NCI-H345 treated with DMSO at 0.1 percent for 48 hours (cell line): Measurements from ENCODE around the gene EPN1.

Experiments used
- DNase-seq: peaks from one replicate; lab custom pipeline; 2025; ENCODE audit not compliant: unreplicated experiment; lab: John Stamatoyannopoulos, UW

Gene EPN1

DNA sequence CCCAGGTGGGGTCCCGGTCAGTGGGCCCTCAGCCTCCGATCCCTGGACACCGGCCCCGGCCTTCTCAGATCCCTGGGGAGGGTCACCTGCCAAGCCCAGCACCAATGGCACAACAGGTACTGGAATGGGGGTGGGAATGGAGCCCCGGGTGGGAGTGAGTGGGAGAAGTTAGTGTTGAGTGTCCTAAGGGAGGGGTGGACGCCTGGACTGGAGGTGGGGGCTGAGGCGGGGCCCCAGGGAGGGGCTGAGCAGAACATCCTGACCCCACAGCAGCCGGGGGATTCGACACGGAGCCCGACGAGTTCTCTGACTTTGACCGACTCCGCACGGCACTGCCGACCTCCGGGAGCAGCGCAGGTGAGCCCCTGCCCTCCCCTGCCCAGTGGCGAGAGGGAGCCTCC, 17.7 kb downstream of the EPN1 start:
- DNase-seq: no peak

DNA sequence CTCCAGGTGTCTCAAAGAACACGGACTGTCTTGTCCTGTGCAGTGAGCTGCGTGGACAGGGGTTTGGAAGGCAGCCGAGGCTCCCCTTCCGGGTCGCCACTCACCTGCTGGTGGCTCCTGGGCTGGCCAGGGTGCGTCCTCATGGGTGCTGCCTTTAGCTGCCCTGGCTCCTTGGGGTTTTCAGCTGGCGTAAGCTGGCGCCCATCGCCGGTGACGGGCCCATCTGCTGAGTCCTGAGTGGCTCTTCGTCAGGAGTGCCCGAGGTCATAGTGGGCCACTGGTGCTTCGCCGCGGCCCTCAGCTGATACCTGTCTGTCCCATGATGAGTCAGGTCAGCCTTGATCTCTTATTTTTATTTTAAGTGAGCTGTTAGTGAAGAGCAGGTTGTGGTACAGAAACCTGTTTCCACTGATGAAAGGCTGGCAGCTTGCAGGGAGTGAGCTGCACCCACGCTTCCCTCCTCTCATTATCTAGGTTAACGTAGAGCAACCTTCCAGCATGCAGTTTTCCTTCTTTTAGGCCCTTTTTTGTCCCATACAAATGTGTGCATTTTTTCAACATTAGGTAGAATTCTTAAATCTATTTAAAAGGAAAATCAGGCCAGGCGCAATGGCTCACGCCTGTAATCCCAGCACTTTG, 18.4 kb downstream of the EPN1 start:
- no peak for DNase-seq

DNA sequence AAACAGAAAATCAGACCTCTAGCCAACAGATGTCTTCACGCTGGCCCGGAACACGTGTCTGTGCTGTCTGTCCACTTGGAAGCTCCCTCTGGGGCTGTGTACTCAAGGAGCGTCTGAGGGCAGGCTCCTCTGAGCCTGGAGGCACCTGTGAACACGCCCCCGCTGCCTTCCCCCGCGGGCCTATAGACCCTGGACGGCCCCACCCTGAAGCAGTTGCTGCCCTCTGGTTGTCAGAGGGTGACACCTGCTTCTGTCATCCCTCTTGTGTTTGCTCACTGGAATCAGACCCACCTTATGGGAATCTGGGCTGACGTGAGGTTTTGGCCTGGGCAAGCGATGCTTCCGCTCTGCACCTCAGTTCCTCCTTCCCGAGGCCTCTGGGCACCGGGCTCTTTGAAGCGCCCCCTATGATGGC, 19.2 kb downstream of the EPN1 start:
- no peak for DNase-seq

DNA sequence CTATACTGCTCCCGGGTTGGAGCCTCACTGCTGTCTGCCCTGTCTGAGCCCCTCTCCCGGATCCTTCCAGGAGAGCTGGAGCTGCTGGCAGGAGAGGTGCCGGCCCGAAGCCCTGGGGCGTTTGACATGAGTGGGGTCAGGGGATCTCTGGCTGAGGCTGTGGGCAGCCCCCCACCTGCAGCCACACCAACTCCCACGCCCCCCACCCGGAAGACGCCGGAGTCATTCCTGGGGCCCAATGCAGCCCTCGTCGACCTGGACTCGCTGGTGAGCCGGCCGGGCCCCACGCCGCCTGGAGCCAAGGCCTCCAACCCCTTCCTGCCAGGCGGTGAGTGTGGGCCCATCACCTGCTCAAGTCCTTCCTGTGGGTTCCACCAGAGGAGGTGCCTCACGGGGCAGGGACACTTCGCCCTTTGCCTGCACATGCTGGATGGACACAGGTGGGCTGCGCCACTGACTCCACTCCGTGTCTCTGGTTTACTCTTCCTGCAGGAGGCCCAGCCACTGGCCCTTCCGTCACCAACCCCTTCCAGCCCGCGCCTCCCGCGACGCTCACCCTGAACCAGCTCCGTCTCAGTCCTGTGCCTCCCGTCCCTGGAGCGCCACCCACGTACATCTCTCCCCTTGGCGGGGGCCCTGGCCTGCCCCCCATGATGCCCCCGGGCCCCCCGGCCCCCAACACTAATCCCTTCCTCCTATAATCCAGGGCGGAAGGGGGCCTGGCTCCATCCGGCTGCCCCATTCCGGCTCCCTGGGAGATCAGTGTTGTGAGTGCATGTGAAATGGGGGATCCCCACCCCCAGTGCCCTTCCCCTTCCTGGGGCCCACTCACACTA, 19.8 kb downstream of the EPN1 start:
- no peak for DNase-seq

DNA sequence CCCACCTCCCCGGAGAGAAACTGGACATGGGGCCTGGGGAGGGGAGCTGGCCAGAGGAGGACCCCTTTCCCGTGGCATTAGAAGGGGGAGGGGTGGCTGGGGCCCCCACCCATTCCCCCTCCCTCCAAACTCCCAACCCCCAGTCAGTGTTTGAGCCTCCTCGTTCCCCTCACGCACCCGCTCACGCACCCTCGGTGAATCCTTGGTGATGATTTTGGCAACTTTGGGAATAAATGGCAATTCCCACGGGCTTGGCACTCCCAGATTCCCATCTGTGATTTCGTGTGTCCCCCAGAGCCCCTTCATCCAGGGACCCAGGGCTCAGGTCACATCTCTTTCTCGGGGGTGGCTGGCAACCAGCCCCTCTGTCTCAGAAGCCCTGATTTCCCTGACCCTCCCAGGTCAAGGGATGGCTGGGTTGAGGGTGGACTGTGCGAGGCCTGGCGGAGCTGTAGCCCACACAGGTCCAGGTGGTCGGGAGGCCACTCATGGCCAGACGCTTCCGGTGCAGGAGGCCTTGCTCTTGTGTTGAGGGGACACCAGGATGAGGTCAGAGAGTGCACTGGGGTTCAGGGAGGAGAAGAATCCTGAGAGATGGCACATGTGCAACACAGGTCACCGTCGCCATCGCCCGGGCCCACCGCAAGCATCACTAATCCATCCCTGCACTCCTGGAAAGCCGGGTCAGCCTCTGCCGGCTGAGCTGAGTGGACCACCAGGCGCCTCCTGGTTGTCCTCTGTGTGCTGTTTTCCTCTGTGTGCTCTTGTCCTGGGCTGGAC, 20.7 kb downstream of the EPN1 start:
- no peak for DNase-seq

DNA sequence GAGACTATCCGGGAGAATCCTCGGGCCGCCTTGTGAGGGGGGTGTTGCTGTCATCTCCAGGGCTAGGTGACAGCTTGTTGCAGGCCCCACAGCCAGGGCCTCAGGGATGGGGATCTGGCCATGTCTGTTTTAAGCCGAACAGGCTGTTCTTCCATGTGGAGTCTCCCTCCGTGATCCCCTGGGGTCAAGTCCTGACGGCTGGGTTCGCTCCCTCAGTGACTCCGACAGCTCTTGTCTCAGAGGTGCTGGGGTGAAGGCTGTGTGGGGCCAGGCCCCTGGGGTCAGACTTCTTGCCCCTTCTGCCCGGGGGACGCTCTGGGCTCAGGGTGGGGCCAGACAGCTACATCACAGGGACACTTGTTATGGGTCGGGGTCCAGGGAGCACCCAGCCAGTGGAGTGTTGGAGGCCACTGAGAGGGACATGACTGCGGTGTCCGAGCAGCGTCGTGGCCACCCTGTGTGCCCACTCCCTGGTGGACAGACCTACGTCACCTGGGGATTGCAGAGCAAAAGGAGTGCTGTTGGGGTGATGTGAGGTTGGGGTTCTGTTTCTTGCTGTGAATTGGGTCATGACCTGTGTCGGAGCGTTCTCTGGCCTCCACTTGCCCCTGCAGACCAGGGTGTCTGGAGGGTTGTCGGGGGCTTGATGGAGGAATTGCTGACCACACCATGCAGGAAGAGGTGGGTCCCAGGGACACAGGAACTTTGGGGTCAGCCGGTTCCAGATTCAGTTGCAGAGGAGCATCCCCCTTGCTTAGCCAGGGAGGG, 21.5 kb downstream of the EPN1 start:
- DNase-seq: no peak

DNA sequence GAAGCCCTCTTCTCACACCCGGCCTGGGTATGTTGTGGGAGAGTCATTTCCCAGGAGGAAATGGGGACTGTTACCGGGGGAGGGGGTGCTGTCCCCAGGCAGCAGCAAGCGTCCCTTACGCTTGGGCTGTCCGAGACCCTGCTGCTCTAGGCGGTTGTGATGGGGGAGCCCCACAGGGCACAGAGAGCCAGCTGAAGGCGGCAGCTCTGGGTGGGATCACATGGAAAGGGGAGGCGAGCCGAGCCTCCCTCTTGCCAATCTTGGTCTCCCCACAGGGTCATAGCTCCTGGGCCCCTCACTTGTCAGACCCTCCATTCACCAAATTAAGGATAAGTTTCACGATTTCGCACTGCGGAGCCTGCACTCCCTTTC, 22.0 kb downstream of the EPN1 start:
- DNase-seq: no peak

DNA sequence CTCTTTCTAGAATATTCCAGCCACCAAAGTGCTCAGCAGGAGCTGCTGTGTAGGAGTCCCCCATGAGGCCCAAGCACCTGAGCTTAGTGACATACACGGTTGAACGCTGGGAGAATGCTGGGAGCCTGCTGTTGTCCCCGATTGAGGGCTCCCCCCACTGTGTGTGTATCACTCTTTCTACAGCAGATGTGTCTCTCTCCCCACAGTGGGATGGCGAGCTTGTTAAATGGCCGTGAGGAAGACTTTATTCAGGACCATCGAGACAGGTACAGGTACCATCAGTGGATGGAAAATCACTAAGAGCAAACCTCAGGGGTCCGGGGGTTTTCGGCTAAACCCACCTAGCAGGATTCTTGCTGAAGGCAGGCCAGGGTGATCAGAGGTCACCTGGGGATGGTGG, 22.7 kb downstream of the EPN1 start:
- DNase-seq: no peak

DNA sequence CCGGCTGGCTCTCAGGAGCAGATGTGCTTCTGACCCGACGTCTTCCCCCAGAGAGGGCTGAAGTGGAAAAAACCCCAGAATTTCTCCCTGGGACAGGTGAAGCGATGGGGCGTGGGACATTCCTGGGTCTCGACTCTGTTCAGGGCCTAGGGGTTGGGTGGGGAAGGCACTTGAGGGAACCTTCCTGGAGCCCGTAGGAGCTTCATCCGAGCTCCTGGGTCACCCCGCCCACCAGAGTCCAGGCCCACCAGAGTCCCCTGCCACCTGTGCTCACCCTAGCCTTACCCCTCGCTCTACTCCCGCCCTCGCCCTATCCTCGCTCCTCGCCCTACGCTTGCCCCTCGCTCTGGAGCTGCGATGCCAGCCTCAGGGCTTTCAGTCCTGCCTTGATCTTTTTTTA, 23.2 kb downstream of the EPN1 start:
- no peak for DNase-seq

DNA sequence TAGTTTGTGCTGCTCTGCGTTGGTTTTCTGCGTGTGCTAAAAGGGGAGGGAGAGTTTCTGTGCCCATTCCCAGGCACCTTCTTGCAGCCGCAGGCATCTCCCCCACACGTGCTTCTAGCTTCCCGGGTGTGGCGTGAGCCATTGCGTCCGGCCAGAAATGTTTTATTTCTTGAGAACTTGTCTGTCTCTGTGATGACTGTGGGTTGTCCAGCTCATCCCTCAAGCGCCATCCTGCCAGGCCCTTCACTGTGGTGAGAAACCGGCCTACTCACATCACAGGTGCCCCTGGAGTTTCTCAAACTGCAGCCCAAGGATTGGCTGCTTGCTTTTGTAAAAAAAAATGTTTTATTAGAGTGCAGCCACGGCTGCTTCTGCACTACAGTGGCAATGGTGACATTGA, 24.2 kb downstream of the EPN1 start:
- no peak for DNase-seq

DNA sequence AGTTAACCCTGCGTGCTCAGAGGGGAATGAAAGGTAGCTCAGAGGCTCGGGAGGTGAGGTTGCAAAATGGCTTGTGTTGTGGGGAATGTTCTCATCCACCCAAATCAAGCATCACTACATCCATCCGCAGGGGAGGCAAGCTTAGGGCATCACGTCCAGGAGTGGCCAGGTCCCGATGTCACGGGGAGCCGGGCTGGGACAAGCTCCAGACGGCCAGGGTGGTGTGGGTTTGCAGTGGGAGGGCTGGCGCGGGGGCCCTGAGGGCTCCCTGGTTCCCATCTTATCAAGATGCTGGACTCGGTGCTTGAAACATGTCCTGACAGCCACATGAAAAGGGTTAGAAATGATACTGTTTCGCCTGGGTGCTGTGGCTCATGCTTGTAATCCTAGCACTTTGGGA, 25.8 kb downstream of the EPN1 start:
- DNase-seq: no peak

DNA sequence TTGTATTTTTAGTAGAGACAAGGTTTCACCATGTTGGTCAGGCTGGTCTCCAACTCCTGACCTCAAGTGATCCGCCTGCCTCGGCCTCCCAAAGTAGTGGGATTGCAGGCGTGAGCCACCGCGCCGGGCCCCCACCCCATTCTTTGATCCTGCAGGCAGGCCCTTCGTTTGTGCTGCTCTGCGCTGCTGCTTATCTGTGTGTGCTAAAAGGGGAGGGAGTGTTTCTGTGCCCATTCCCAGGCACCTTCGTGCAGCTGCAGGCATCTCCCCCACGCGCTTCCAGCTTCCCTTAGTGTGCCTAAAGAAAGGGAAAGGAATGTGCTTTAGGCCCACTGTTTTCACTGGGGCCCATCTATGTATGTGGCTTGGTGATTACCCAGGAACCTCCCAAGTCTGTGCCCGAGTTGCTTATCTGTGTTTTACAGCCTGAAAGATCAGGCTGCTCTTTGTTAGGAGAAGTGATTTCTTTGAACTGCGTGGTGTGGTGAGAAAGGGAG, 27.2 kb downstream of the EPN1 start:
- no peak for DNase-seq

DNA sequence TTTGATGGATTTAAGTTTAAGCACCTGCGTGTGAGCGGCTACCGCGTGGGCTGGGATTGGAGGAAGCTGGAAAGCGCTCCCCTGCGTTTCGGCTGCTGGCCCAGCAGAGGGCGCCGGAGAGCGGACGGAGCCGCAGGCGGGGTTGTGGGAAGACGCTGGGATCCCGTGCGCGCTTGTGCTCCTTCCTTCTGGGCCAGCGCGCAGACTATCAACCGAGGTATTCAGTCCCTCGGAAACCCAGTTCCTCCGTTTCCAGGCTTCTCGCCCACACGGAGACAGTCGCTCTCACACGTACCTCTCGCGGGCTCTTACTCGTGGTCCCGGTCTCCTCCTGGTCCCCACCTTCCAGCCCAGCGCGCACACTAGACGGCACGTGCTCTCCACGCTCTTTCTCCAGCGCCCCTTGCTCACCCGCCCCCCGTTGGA, 28.8 kb downstream of the EPN1 start:
- no peak for DNase-seq

DNA sequence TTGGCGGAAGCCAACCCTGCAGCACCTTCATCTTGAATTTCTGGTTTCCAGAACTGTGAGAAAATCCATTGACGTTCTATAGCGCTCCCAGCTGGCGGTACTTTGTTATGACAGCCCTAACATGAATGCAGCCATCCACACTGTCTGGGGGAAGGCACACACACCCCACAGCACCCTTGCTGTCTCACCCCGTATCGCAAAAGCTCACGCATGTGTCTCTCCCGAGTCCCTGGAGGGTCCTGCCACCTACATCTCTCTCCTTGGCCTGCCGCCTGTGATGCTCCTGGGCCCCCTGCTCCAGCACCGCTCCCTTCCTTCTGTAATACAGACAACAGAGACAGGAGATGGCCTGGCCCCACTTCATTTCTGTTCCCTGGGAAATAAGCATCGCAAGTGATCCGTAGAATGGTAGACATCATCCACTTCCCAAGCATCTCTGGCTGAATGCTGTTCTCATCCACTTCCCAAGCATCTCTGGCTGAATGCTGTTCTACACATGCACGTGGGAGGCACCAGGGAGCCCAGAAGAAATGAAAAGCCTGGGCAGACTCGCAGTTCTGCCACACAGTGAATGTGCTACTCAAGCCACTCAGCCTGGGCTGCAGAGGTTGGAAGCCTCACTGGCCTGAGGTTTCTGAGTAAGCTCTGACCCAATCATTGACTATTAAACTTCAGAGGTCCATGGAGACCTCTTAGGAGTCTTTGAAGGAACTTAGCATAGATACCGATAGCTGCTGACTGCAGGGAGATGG, 29.6 kb downstream of the EPN1 start:
- no peak for DNase-seq

DNA sequence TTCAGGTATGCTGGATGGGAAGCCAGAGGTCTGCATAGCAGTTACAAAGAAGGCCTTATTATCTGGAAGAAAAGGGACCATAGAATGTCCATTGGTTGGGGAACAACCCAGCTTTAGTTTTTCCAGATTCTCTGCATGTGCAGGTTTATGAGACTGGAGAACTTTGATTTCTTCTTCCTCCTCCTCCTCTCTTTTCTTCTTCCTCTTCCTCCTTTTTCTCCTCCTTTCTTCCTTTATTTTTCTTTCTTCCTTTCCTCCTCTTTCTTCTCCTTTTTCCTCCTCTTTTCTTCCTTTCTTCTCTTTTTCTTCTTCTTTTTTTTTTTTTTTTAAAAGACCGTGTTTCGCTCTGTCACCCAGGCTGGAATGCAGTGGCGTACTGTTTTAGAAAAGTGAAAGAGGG, 30.9 kb downstream of the EPN1 start:
- DNase-seq: no peak

DNA sequence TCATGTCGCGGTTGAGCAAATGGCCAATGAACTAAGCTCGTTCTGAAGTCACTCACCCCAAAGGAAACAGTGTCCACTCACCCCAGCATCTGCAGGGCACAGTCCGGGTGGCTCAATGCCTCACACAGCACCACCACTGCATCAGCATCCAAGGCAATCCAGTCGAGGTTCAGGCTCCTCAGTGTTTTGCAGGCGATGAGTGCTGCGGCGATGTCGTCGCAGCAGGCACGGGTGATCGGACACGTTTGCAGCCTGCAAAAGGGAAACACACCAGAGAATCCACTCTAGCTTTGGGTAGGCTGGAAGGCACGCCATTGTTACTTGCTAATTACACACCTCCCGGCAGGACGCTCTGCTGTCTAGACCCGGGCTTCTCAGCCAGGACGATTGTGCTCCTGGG, 36.7 kb downstream of the EPN1 start:
- DNase-seq: no peak

DNA sequence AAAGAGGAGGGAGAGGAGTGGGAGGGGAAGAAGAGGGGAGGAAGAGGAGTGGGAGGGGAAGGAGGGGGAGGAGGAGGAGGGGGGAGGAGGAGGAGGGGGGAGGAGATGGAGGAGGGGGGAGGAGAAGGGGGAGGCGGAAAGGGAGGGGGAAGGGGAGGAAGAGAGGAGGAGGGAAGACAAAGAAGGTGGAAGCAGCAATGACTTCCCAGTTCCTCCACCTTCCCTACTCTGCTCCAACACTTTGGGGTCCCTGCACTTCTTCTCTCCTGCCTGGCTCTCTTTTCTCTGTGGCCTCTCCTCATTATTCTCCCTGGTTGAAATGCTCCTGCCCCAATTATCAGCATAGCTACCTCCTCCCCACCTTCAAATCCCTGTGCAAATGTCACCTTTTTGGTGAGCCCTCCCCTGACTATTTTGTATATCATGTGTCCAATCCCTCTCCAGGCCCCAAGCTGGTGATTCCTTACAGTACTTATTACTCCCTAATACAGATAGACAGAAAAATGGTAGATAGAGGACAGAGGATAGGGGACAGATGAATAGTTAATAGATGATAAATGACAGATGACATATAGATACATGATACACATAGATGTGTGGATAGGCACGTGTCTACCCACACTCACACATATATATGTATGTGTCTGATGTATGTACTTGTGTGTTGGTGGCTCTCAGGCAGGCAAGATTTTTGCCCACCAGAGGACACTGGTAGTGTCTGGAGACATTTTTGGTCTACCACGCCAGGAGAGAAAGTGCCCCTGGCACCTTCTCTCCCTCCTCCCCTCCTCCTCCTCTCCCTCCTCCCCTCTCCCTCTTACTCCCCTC, 38.0 kb downstream of the EPN1 start:
- no peak for DNase-seq

DNA sequence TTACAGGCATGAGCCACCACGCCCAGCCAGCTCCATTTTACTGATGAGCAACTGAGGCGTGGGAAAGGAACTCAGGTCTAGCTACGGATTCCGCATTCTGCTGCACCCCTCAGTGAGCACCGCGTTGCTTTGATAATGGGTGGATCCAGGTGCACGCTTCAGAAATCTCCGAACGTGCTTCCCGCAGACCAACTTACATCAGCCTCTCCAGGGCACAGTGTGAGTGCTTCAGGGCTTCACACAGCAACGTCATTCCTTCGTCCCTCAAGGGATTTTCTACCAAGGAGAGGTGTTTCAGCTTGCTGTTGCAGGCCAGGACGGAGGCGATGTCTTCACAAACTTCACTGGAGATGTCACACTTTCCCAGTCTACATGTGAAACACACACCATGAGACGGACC, 41.5 kb downstream of the EPN1 start:
- no peak for DNase-seq

DNA sequence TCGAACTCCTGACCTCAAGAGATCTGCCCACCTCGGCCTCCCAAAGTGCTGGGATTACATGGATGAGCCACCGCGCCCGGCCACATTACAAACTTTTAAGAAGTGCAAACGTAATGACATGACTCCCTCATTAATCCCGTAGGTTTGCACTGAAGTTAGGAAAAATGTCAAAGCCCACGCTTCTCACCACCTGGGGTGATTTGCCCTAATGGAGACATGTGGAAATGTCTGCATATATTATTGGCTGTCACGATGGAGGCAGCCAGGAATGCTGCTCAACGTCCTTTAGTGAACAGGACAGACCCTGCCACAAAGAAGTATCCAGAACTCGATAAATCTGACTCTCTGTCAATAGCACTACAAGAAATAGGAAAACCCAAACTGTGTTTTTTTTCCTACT, 42.2 kb downstream of the EPN1 start:
- no peak for DNase-seq
